ENCODE data around the gene KRT72.

Gene KRT72

DNA sequence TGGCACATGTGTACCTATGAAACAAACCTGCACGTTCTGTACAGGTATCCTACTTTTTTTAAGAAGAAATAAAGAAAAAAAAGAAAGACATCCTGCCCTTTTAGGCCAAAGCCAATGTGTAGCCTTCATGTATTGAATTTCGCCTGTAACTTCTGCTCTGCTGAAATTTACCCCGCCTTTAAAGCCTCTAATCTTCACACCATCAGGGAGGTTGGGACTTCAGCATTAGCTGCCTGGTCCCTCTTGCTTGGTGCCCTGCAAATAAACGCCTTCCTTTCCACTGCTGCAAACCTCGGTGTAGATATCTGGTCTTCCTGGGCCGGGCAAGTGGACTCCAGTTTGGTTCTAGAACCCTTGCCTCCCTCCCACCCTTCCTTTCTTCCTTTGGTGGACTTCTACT, 45.7 kb downstream of the KRT72 start:
- H3K27ac ChIP-seq (ENCODE audit: low read length), result no peak overlapping the region
- peaks cover 31% of the 10 kb centered on the region for H3K27me3 ChIP-seq (ENCODE audit: low read depth, low read length)
- H3K4me2 ChIP-seq (ENCODE audit: low read length), result no peak overlapping the region
- H3K79me2 ChIP-seq (ENCODE audit: low read length), result no peaks in the 10 kb centered on the region
- no peak overlapping the region for H3K4me3 ChIP-seq (ENCODE audit: low read length)
- H3K9me3 ChIP-seq (ENCODE audit: insufficient read depth, low read length), result no peaks in the 10 kb centered on the region
- TF ChIP-seq EZH2phosphoT487 (IDR thresholded peaks at IDR 0.05; ENCODE audit: low read depth), result no peak
- TF ChIP-seq, protein P1, sequence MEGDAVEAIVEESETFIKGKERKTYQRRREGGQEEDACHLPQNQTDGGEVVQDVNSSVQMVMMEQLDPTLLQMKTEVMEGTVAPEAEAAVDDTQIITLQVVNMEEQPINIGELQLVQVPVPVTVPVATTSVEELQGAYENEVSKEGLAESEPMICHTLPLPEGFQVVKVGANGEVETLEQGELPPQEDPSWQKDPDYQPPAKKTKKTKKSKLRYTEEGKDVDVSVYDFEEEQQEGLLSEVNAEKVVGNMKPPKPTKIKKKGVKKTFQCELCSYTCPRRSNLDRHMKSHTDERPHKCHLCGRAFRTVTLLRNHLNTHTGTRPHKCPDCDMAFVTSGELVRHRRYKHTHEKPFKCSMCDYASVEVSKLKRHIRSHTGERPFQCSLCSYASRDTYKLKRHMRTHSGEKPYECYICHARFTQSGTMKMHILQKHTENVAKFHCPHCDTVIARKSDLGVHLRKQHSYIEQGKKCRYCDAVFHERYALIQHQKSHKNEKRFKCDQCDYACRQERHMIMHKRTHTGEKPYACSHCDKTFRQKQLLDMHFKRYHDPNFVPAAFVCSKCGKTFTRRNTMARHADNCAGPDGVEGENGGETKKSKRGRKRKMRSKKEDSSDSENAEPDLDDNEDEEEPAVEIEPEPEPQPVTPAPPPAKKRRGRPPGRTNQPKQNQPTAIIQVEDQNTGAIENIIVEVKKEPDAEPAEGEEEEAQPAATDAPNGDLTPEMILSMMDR (IDR thresholded peaks at IDR 0.05; ENCODE audit: low read depth, low read length), result no peak
- no peaks in the 10 kb centered on the region for H3K4me1 ChIP-seq (ENCODE audit: low read length)
- no peaks in the 10 kb centered on the region for H3K36me3 ChIP-seq (replicated peaks; ENCODE audit: low read depth, low read length)
- H3K9ac ChIP-seq (ENCODE audit: low read length), result no peak overlapping the region
- no peak overlapping the region for H2AFZ ChIP-seq (ENCODE audit: low read depth, low read length)
- no peaks in the 10 kb centered on the region for H4K20me1 ChIP-seq (ENCODE audit: insufficient read depth, low read length)

DNA sequence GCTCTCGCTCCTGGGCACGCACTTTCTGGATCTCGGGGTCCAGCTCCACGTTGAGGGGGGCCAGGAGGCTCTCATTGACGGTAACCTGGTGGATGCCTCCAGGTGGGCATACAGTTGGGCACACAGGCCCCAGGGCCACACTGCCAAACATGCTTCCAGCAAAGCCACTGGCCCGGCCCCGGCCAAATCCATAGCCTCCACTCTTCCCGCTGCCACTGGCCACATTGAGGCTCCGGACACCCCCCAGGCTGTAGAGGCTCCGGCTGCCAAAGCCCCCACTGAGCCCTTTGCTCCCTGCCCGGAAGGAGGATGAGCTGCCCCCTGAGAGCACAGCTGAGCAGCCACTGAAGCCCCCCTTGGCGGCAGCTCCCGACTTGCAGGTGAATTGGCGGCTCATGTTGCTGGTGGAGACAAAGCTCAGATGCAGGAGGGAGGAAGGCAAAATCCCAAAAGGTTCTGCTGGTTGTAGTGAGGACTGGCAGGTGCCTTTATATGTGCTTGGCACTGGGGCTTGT, 48.5 kb downstream of the KRT72 start, which contains the start of gene KRT71:
Gene KRT71 (minus strand): TSS at position 465 of the 515 bp plus-strand sequence. CDS start 68 bp downstream, at position 397.
- no peaks in the 10 kb centered on the region for H4K20me1 ChIP-seq (ENCODE audit: insufficient read depth, low read length)
- H3K9ac ChIP-seq (ENCODE audit: low read length), result no peak within 1 kb of the TSS
- H3K36me3 ChIP-seq (replicated peaks; ENCODE audit: low read depth, low read length), result no peaks in the 10 kb centered on the region
- H3K4me3 ChIP-seq (ENCODE audit: low read length), result no peak within 1 kb of the TSS
- TF ChIP-seq, protein P1 (IDR thresholded peaks at IDR 0.05; ENCODE audit: low read depth, low read length), result no peak
- TF ChIP-seq EZH2phosphoT487 (IDR thresholded peaks at IDR 0.05; ENCODE audit: low read depth), result no peak
- H3K4me1 ChIP-seq (ENCODE audit: low read length), result peaks cover 8% of the 10 kb centered on the region
- H3K27me3 ChIP-seq (ENCODE audit: low read depth, low read length), result peaks cover 15% of the 10 kb centered on the region; the same call in 1 of the 2 replicates
- no peak within 1 kb of the TSS for H3K4me2 ChIP-seq (ENCODE audit: low read length)
- no peak within 1 kb of the TSS for H2AFZ ChIP-seq (ENCODE audit: low read depth, low read length)
- H3K27ac ChIP-seq (ENCODE audit: low read length), result no peak within 1 kb of the TSS
- no peaks in the 10 kb centered on the region for H3K79me2 ChIP-seq (ENCODE audit: low read length)
- H3K9me3 ChIP-seq (ENCODE audit: insufficient read depth, low read length), result no peaks in the 10 kb centered on the region

DNA sequence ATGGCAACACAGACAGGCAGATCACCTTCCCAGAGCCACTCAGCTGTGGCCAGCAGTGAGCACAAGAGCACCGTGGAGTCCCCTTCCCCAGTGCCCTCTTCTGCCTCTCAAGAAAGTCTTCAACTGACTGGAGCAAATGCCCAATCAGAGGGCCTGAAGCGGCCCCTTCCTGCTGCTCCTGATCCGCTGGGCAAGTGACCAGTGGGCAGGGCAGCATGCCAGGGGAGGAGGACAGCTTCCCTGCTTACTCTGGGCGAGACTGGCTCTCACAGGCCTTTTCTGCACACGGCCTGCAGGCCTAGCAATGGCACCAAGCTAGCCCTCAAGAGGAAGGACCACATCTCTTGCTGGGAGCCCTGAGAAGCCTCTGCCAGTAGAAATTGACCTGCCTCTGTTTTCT, 49.2 kb downstream of the KRT72 start:
- Histone ChIP-seq H2AFZ (ENCODE audit: low read depth, low read length) (no peak overlapping the region), H3K36me3 (replicated peaks; ENCODE audit: low read depth, low read length) (no peaks in the 10 kb centered on the region), H3K9me3 (ENCODE audit: insufficient read depth, low read length) (no peaks in the 10 kb centered on the region), H3K9ac (ENCODE audit: low read length) (no peak overlapping the region), H3K79me2 (ENCODE audit: low read length) (no peaks in the 10 kb centered on the region), H3K27ac (ENCODE audit: low read length) (no peak overlapping the region), H3K4me2 (ENCODE audit: low read length) (no peak overlapping the region), H4K20me1 (ENCODE audit: insufficient read depth, low read length) (no peaks in the 10 kb centered on the region), H3K4me3 (ENCODE audit: low read length) (no peak overlapping the region), H3K27me3 (ENCODE audit: low read depth, low read length) (0 out of 2 replicates have a peak, but pooled peaks cover 15% of the 10 kb centered on the region), H3K4me1 (ENCODE audit: low read length) (peaks cover 15% of the 10 kb centered on the region)
- TF ChIP-seq EZH2phosphoT487 (IDR thresholded peaks at IDR 0.05; ENCODE audit: low read depth), result no peak
- TF ChIP-seq, protein P1 (IDR thresholded peaks at IDR 0.05; ENCODE audit: low read depth, low read length), result no peak

DNA sequence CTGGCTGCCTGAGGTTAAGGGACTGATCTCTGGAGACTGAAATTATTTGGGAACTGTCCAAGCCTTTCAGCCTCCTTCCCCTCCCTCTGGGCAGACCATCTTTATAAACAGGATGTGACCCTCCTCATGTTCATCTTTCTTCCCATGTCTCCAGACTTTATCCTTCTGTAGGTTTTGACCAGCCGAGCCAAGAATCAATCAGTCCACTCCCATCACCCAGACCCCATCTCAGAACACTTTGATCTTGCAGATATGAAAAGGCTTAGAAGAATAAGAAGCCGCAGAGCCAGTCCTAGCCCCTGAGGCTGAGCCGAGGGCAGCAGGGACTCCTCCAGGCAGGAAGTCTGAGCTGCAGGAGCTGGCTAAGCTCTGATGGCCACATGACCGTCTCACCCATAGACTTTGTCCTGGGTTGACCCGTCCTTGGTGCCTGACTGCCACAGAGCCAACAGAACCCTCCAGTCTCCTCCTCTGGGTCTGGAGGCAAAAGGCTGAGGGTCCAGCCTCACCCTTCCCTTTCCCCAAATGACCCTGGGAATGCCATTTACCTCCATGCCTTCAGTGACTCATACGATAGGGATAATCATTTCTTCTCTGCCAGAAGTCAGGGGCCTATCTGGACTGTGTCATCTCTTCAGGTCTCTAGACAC, 49.9 kb downstream of the KRT72 start:
- Histone ChIP-seq H2AFZ (ENCODE audit: low read depth, low read length) (no peak overlapping the region), H3K9ac (ENCODE audit: low read length) (no peak overlapping the region), H3K9me3 (ENCODE audit: insufficient read depth, low read length) (no peaks in the 10 kb centered on the region), H3K4me2 (ENCODE audit: low read length) (no peak overlapping the region), H3K4me1 (ENCODE audit: low read length) (peaks cover 19% of the 10 kb centered on the region), H3K36me3 (replicated peaks; ENCODE audit: low read depth, low read length) (no peaks in the 10 kb centered on the region), H3K79me2 (ENCODE audit: low read length) (no peaks in the 10 kb centered on the region), H3K4me3 (ENCODE audit: low read length) (no peak overlapping the region), H3K27me3 (ENCODE audit: low read depth, low read length) (0 out of 2 replicates have a peak, but pooled peaks cover 15% of the 10 kb centered on the region), H4K20me1 (ENCODE audit: insufficient read depth, low read length) (no peaks in the 10 kb centered on the region), H3K27ac (ENCODE audit: low read length) (no peak overlapping the region)
- TF ChIP-seq, protein P1 (IDR thresholded peaks at IDR 0.05; ENCODE audit: low read depth, low read length), result no peak
- no peak for TF ChIP-seq EZH2phosphoT487 (IDR thresholded peaks at IDR 0.05; ENCODE audit: low read depth)

Data from OCI-LY3 (cell line).